Esophagus muscularis mucosa (tissue), 4 donors: ENCODE data around the gene SENP6. TPM values are rescaled to one million over a fixed set of nuclear protein-coding genes. Genes with fewer than 3 reads are reported as not detected.
"Not testable (repeated sequence)": the region's sequence is repeated elsewhere in the genome, so short reads cannot be mapped to it uniquely, and the experiment has no call there.

ENCODE experiments used
- DNase-seq: peaks from one replicate; pipeline ENCODE4 v3.0.0-alpha.2; 2017; ENCODE audit errors: extremely low spot score
- H3K27ac ChIP-seq, 4 donors: fragments of 200-600 bp; sonication (generic); replicated peaks in 1 of 4; 1 replicate in 3 of 4; 2 replicates in 1 of 4; pipeline ENCODE4 v1.5.1; 2016 to 2019; ENCODE audit warnings: mild to moderate bottlenecking in 1 of 4
- H3K27me3 ChIP-seq, 4 donors: fragments of 200-600 bp; sonication (generic); one replicate each; pipeline versions ENCODE4 v1.5.1 to v1.6.0; 2016 to 2019
- H3K36me3 ChIP-seq, 4 donors: fragments of 200-600 bp; sonication (generic); one replicate each; pipeline ENCODE4 v1.5.1; 2016 to 2019
- H3K4me1 ChIP-seq, 4 donors: fragments of 200-600 bp; sonication (generic); one replicate each; pipeline ENCODE4 v1.5.1; 2016 to 2019
- H3K4me3 ChIP-seq, 4 donors: fragments of 200-600 bp; sonication (generic); 1 replicate in 2 of 4; 2 replicates in 2 of 4; pipeline ENCODE4 v1.5.1; 2016 to 2019; ENCODE audit warnings: mild to moderate bottlenecking in 4 of 4, moderate library complexity in 1 of 4
- H3K9me3 ChIP-seq, 4 donors: fragments of 200-600 bp; sonication (generic); 1 replicate in 3 of 4; 2 replicates in 1 of 4; pipeline ENCODE4 v1.5.1; 2016 to 2019
- EP300 ChIP-seq: sonication (generic); formaldehyde crosslinking; IDR thresholded peaks from one replicate; pipeline ENCODE4 v1.6.1; 2017; ENCODE audit warnings: antibody characterized with exemption
- POLR2A ChIP-seq: fragments of 450-650 bp; IDR thresholded peaks from one replicate; pipeline ENCODE4 v1.6.1; 2017; ENCODE audit warnings: antibody characterized with exemption, moderate library complexity, mild to moderate bottlenecking, low read depth
- POLR2AphosphoS5 ChIP-seq, 2 donors: sonication (generic); formaldehyde crosslinking; IDR thresholded peaks; one replicate each; pipeline ENCODE4 v1.6.1; 2017; ENCODE audit warnings: antibody characterized with exemption in 2 of 2
- WGBS: methylation state at CpG from one replicate; pipeline ENCODE4 v1.1.5; 2018; 5-methylcytosine and 5-hydroxymethylcytosine counted together
- intact Hi-C: fragments of 100-400 bp; cut with DNase I; formaldehyde crosslinking; loops from one replicate; pipeline ENCODE4 v1.15.1; 2023
- total RNA-seq, 4 donors: library from RNA; depleted of rRNA; stranded (reverse); fragments of >200 nt; gene quantifications; one replicate each; pipeline versions ENCODE4 v1.1.0 to v1.2.1, GENCODE V29; 2016
- TF ChIP-seq, protein P1 (sequence below), 3 experiments: fragments of 200-600 bp in 2 of 3; fragments of 450-650 bp in 1 of 3; sonication (generic) in 2 of 3; IDR thresholded peaks; one replicate each; pipeline ENCODE4 v1.5.1; 2017 to 2019; ENCODE audit warnings: antibody characterized with exemption in 3 of 3, mild to moderate bottlenecking in 2 of 3, moderate library complexity in 1 of 3

The SENP6 gene
- total RNA-seq, 4 donors from 2014 or later, result 91.8 to 145 (median 107) TPM

DNA sequence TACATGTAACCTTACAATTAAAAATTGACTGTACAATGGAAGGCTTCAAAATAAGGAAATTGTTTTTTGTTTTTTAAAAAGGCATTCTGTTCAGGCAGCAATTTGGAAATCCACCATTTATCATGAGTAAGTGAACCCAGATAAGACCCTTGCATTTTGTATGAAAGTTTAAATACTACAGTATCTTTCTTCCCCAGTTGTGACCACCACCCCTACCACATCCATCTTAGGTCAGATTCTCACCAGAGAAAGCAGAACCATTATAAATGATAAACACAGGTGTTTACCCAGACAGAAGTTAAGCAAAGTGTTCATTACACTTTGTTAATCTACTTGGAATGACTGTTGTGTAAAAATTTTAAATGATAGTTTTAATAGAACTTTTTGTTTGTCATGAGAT is 20.2 kb downstream of the SENP6 start:
- intact Hi-C loops, result no loop called here
- Histone ChIP-seq H3K4me3 (no peak overlapping the region), H3K27me3 (no peaks in the 10 kb centered on the region), H3K4me1 (peaks cover 26 to 74% (median 54%) of the 10 kb centered on the region in 4 donors), H3K36me3 (peaks cover 0 to 8% (median 4%) of the 10 kb centered on the region in 4 donors), H3K27ac (peak overlapping the region in 3 of 4 donors; percentile 3 to 12 (median 6)), H3K9me3 (no peaks in the 10 kb centered on the region)
- no peak for DNase-seq
- no peak for TF ChIP-seq POLR2A
- TF ChIP-seq EP300, result no peak
- no peak for TF ChIP-seq POLR2AphosphoS5 (IDR thresholded peaks at IDR 0.05)
- TF ChIP-seq, protein P1, sequence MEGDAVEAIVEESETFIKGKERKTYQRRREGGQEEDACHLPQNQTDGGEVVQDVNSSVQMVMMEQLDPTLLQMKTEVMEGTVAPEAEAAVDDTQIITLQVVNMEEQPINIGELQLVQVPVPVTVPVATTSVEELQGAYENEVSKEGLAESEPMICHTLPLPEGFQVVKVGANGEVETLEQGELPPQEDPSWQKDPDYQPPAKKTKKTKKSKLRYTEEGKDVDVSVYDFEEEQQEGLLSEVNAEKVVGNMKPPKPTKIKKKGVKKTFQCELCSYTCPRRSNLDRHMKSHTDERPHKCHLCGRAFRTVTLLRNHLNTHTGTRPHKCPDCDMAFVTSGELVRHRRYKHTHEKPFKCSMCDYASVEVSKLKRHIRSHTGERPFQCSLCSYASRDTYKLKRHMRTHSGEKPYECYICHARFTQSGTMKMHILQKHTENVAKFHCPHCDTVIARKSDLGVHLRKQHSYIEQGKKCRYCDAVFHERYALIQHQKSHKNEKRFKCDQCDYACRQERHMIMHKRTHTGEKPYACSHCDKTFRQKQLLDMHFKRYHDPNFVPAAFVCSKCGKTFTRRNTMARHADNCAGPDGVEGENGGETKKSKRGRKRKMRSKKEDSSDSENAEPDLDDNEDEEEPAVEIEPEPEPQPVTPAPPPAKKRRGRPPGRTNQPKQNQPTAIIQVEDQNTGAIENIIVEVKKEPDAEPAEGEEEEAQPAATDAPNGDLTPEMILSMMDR (IDR thresholded peaks at IDR 0.05), result no peak

- Histone ChIP-seq H3K27ac (peak overlapping the region in 1 of 4 donors; percentile 25), H3K9me3 (no peaks in the 10 kb centered on the region), H3K4me3 (no peak overlapping the region), H3K4me1 (peaks cover 26 to 58% (median 40%) of the 10 kb centered on the region in 4 donors), H3K36me3 (peaks cover 0 to 14% (median 4%) of the 10 kb centered on the region in 4 donors), H3K27me3 (no peaks in the 10 kb centered on the region)
- TF ChIP-seq, protein P1 (IDR thresholded peaks at IDR 0.05), result no peak
- no peak for TF ChIP-seq POLR2AphosphoS5 (IDR thresholded peaks at IDR 0.05)
- TF ChIP-seq EP300, result no peak
- TF ChIP-seq POLR2A, result no peak
- DNase-seq, result no peak
- intact Hi-C loops, result no loop called here
- WGBS, result 82% methylated on average over 1 of the region's 1 CpG
These were observed 21.8 kb downstream of the SENP6 start for GRCh38 chr6:75623491-75623890.

- H3K4me1 ChIP-seq, result peaks cover 24 to 52% (median 32%) of the 10 kb centered on the region in 4 donors
- H3K9me3 ChIP-seq, result no peaks in the 10 kb centered on the region
- intact Hi-C loops, result no loop called here
- WGBS, result 90% methylated on average over 4 of the region's 4 CpGs
- no peaks in the 10 kb centered on the region for H3K27me3 ChIP-seq
- DNase-seq, result no peak
- peaks cover 0 to 14% (median 4%) of the 10 kb centered on the region in 4 donors for H3K36me3 ChIP-seq
- H3K4me3 ChIP-seq, result no peak overlapping the region
- no peak for TF ChIP-seq POLR2AphosphoS5 (IDR thresholded peaks at IDR 0.05)
- TF ChIP-seq, protein P1 (IDR thresholded peaks at IDR 0.05), result no peak
- TF ChIP-seq EP300, result no peak
- no peak for TF ChIP-seq POLR2A
- H3K27ac ChIP-seq, result no peak overlapping the region
These were observed 22.7 kb downstream of the SENP6 start for GRCh38 chr6:75624335-75624734.

DNA sequence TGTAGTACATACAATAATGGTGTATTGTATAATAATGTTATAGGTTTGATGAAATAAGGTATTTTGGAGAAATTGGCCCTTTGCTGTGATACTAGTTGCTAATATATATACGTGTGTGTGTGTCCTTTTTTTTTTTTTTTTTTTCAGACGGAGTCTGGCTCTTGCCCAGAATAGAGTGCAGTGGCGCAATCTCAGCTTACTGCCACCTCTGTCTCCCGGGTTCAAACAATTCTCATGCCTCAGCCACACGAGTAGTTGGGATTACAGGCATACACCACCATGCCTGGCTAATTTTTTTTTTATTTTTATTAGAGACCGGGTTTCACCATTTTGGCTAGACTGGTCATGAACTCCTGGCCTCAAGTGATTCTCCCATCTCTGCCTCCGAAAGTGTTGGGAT is 23.3 kb downstream of the SENP6 start:
- DNase-seq, result no peak
- H3K4me1 ChIP-seq, result peaks cover 18 to 45% (median 27%) of the 10 kb centered on the region in 4 donors
- H3K27ac ChIP-seq, result peak overlapping the region in 1 of 4 donors; percentile 6
- no peak overlapping the region for H3K4me3 ChIP-seq
- TF ChIP-seq, protein P1 (IDR thresholded peaks at IDR 0.05), result no peak
- TF ChIP-seq EP300, result no peak
- TF ChIP-seq POLR2AphosphoS5 (IDR thresholded peaks at IDR 0.05), result no peak
- no peak for TF ChIP-seq POLR2A
- intact Hi-C loops, result no loop called here
- WGBS, result 74% methylated on average over 7 of the region's 7 CpGs
- no peaks in the 10 kb centered on the region for H3K9me3 ChIP-seq
- peaks cover 0 to 14% (median 4%) of the 10 kb centered on the region in 4 donors for H3K36me3 ChIP-seq
- H3K27me3 ChIP-seq, result no peaks in the 10 kb centered on the region

- 97% methylated on average over 2 of the region's 2 CpGs for WGBS
- peaks cover 5 to 31% (median 16%) of the 10 kb centered on the region in 4 donors for H3K4me1 ChIP-seq
- no peak for TF ChIP-seq EP300
- TF ChIP-seq, protein P1 (IDR thresholded peaks at IDR 0.05), result no peak
- TF ChIP-seq POLR2A, result no peak
- TF ChIP-seq POLR2AphosphoS5 (IDR thresholded peaks at IDR 0.05), result no peak
- peaks cover 0 to 14% (median 4%) of the 10 kb centered on the region in 4 donors for H3K36me3 ChIP-seq
- intact Hi-C loops, result no loop called here
- H3K9me3 ChIP-seq, result no peaks in the 10 kb centered on the region
- no peak overlapping the region for H3K4me3 ChIP-seq
- no peaks in the 10 kb centered on the region for H3K27me3 ChIP-seq
- H3K27ac ChIP-seq, result no peak overlapping the region
- no peak for DNase-seq
These were observed 24.9 kb downstream of the SENP6 start for GRCh38 chr6:75626561-75626960.

GRCh38 chr6:75627708-75628107 is 26.0 kb downstream of the SENP6 start:
- H3K9me3 ChIP-seq, DNase-seq, H3K27ac ChIP-seq, intact Hi-C loops, H3K27me3 ChIP-seq, H3K4me3 ChIP-seq: not testable (repeated sequence)
- WGBS, result 97% methylated on average over 9 of the region's 9 CpGs
- peaks cover 10 to 31% (median 17%) of the 10 kb centered on the region in 4 donors for H3K4me1 ChIP-seq
- peaks cover 0 to 14% (median 4%) of the 10 kb centered on the region in 4 donors for H3K36me3 ChIP-seq
